ENCODE results near the gene EYA3.
"Not testable (repeated sequence)": the region's sequence is repeated elsewhere in the genome, so short reads cannot be mapped to it uniquely, and the experiment has no call there.

The EYA3 gene

GRCh38 chr1:28002600-28002999, 85.8 kb downstream of the EYA3 start:
- no peak overlapping the region for H3K4me3 ChIP-seq (ENCODE audit: low read length)
- DNase-seq (ENCODE audit: low read depth): no peak
- no peak for TF ChIP-seq CTCF (conservative IDR thresholded peaks at IDR 0.05; ENCODE audit: low read depth, low read length)

GRCh38 chr1:27999055-27999454, 89.4 kb downstream of the EYA3 start:
- DNase-seq (ENCODE audit: low read depth): no peak
- no peak overlapping the region for H3K4me3 ChIP-seq (ENCODE audit: low read length)
- no peak for TF ChIP-seq CTCF (conservative IDR thresholded peaks at IDR 0.05; ENCODE audit: low read depth, low read length)

- H3K4me3 ChIP-seq (ENCODE audit: low read length); DNase-seq (ENCODE audit: low read depth): not testable (repeated sequence)
Observed at GRCh38 chr1:27994526-27994925, 93.9 kb downstream of the EYA3 start.

- no peak for TF ChIP-seq CTCF (conservative IDR thresholded peaks at IDR 0.05; ENCODE audit: low read depth, low read length)
- no peak overlapping the region for H3K4me3 ChIP-seq (ENCODE audit: low read length)
- peak; percentile 34 for DNase-seq (ENCODE audit: low read depth)
Observed at GRCh38 chr1:27994060-27994459, 94.3 kb downstream of the EYA3 start.

- no peak for DNase-seq (ENCODE audit: low read depth)
- no peak overlapping the region for H3K4me3 ChIP-seq (ENCODE audit: low read length)
- TF ChIP-seq CTCF (conservative IDR thresholded peaks at IDR 0.05; ENCODE audit: low read depth, low read length): no peak
Observed at GRCh38 chr1:27993241-27993640, 95.2 kb downstream of the EYA3 start.

GRCh38 chr1:27992276-27992675, 96.1 kb downstream of the EYA3 start:
- no peak for DNase-seq (ENCODE audit: low read depth)
- TF ChIP-seq CTCF (conservative IDR thresholded peaks at IDR 0.05; ENCODE audit: low read depth, low read length): no peak
- no peak overlapping the region for H3K4me3 ChIP-seq (ENCODE audit: low read length)

- H3K4me3 ChIP-seq (ENCODE audit: low read length): no peak overlapping the region
- DNase-seq (ENCODE audit: low read depth): no peak
- TF ChIP-seq CTCF (conservative IDR thresholded peaks at IDR 0.05; ENCODE audit: low read depth, low read length): no peak
Observed at GRCh38 chr1:27990920-27991537, 97.4 kb downstream of the EYA3 start.

GRCh38 chr1:27981145-27981544, 107.3 kb downstream of the EYA3 start:
- H3K4me3 ChIP-seq (ENCODE audit: low read length): no peak overlapping the region
- no peak for DNase-seq (ENCODE audit: low read depth)
- no peak for TF ChIP-seq CTCF (conservative IDR thresholded peaks at IDR 0.05; ENCODE audit: low read depth, low read length)

All from retinal pigment epithelial cell (primary cell).